ENCODE results near the gene PRKD1. TPM values are rescaled to one million over a fixed set of nuclear protein-coding genes. Genes with fewer than 3 reads are reported as not detected.

The PRKD1 gene
- total RNA-seq, 1 donor from 2014 or later, result 11.8 TPM

DNA sequence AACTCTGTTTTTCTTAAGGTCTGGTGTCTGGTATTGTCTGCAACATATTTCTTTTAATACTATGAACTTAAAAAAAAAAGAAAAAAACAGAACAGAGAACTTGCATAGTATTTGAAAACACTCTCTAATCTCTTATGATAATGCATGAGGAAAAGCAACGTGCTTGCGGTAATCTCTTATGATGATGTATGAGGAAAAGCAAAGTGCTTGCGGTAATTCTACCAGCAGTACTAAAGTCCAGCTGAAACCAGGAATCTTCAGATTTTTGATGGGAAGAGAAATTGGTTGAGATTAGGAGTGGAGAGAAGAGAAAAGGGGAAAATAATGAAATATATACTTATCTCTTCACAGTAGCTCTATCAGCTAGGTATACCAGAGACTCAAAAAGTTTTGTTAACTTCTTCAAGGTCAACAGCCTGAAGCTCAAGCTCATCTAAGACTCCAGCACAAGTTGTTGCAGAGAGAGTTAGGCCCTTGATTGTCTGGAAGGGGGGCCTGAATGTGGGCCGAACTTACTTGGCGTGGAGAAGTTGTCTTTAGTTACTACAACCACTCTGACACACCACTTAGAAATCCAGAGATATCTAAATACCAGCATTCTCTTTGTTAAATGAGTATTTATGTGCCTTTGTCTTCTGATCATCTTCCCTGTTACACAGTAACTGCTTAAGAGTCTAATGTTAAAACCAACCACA, 240.4 kb downstream of the PRKD1 start:
- no peaks in the 10 kb centered on the region for H3K36me3 ChIP-seq
- H3K27me3 ChIP-seq, result no peaks in the 10 kb centered on the region
- intact Hi-C loops (cut with DNase I), result no loop called here
- TF ChIP-seq, protein P1, sequence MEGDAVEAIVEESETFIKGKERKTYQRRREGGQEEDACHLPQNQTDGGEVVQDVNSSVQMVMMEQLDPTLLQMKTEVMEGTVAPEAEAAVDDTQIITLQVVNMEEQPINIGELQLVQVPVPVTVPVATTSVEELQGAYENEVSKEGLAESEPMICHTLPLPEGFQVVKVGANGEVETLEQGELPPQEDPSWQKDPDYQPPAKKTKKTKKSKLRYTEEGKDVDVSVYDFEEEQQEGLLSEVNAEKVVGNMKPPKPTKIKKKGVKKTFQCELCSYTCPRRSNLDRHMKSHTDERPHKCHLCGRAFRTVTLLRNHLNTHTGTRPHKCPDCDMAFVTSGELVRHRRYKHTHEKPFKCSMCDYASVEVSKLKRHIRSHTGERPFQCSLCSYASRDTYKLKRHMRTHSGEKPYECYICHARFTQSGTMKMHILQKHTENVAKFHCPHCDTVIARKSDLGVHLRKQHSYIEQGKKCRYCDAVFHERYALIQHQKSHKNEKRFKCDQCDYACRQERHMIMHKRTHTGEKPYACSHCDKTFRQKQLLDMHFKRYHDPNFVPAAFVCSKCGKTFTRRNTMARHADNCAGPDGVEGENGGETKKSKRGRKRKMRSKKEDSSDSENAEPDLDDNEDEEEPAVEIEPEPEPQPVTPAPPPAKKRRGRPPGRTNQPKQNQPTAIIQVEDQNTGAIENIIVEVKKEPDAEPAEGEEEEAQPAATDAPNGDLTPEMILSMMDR (IDR thresholded peaks at IDR 0.05), result no peak
- TF ChIP-seq POLR2A (IDR thresholded peaks at IDR 0.05), result no peak
- no peak for TF ChIP-seq POLR2AphosphoS5 (IDR thresholded peaks at IDR 0.05; ENCODE audit: insufficient read depth in 1 of 2, low read depth in 1 of 2)
- H3K4me1 ChIP-seq, result no peaks in the 10 kb centered on the region
- no peak overlapping the region for H3K27ac ChIP-seq
- H3K4me3 ChIP-seq, result no peak overlapping the region
- H3K9me3 ChIP-seq, result no peaks in the 10 kb centered on the region
- no peak for DNase-seq (ENCODE audit: extremely low spot score in 2 of 2)

DNA sequence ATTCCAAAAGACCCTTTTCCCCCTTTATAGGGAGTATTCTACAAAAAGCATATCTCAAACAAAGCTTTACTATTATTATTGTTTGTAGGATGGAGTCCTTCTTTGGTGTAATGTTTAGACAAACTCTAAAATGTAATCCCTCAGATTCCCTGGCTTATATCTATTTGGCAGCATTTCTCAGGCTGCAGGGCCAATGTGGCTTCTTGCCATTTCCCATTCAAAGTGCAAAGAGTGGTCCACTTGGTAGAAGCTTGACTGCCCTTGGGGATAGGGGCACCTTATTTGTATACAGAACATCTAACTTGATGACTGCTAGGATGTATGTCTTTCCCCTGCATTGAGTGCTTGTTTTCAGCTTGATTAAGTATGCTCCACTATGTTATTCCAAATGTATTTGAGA, 242.7 kb downstream of the PRKD1 start:
- no peaks in the 10 kb centered on the region for H3K27me3 ChIP-seq
- no peak overlapping the region for H3K27ac ChIP-seq
- intact Hi-C loops (cut with DNase I), result no loop called here
- TF ChIP-seq POLR2AphosphoS5 (IDR thresholded peaks at IDR 0.05; ENCODE audit: insufficient read depth in 1 of 2, low read depth in 1 of 2) (no peak), POLR2A (IDR thresholded peaks at IDR 0.05) (no peak)
- TF ChIP-seq, protein P1 (IDR thresholded peaks at IDR 0.05), result no peak
- no peaks in the 10 kb centered on the region for H3K36me3 ChIP-seq
- no peak overlapping the region for H3K4me3 ChIP-seq
- DNase-seq (ENCODE audit: extremely low spot score in 2 of 2), result no peak
- H3K9me3 ChIP-seq, result no peaks in the 10 kb centered on the region
- no peaks in the 10 kb centered on the region for H3K4me1 ChIP-seq

DNA sequence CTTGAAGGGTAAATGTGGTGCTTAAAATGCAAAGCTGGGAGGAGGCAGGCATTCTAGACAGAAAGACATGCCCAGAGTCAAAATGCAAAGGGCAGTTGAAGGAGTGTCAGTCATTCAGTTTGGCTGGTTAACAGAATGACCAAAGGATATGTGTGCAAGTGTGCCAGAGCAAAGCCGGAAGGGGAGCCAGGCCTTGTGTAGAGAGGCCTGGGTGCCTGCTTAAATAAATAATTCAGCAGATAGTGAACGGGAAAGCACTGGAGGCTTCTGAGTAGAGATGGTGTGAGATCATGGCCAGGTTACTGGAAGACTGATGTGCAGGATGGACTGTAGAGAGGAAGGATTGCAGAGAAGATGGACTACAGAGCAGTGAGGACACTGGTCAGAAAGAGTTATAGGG, 244.9 kb downstream of the PRKD1 start:
- TF ChIP-seq, protein P1 (IDR thresholded peaks at IDR 0.05), result no peak
- no peak for TF ChIP-seq POLR2AphosphoS5 (IDR thresholded peaks at IDR 0.05; ENCODE audit: insufficient read depth in 1 of 2, low read depth in 1 of 2)
- TF ChIP-seq POLR2A (IDR thresholded peaks at IDR 0.05), result no peak
- intact Hi-C loops (cut with DNase I), result no loop called here
- no peaks in the 10 kb centered on the region for H3K36me3 ChIP-seq
- H3K4me1 ChIP-seq, result no peaks in the 10 kb centered on the region
- H3K9me3 ChIP-seq, result no peaks in the 10 kb centered on the region
- no peaks in the 10 kb centered on the region for H3K27me3 ChIP-seq
- H3K4me3 ChIP-seq, result no peak overlapping the region
- DNase-seq (ENCODE audit: extremely low spot score in 2 of 2), result no peak
- H3K27ac ChIP-seq, result no peak overlapping the region

DNA sequence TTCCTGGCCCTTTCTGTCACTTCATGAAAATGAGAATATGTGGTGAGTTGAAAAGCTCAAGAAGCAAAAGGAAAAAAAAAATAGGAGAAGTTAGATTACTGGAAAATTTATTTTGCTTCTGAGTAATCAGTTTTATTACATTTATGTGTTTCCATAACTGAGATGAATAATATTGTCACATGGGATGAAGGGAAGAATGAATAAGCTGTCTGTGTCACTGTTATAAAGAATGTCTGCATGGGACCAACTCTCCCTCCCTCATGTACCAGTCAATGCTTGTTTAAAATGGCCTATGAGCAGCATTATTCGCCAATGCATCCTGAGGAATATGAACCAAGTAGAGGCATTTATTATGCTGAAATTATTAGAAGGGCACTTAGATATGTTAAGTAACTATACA, 246.3 kb downstream of the PRKD1 start:
- DNase-seq (ENCODE audit: extremely low spot score in 2 of 2), result no peak

More for the DNA sequence above, 246.3 kb downstream of the PRKD1 start:
- TF ChIP-seq POLR2A (IDR thresholded peaks at IDR 0.05) (no peak), POLR2AphosphoS5 (IDR thresholded peaks at IDR 0.05; ENCODE audit: insufficient read depth in 1 of 2, low read depth in 1 of 2) (no peak)
- TF ChIP-seq, protein P1 (IDR thresholded peaks at IDR 0.05), result no peak
- Histone ChIP-seq H3K4me1 (no peaks in the 10 kb centered on the region), H3K27ac (no peak overlapping the region), H3K36me3 (no peaks in the 10 kb centered on the region), H3K27me3 (no peaks in the 10 kb centered on the region), H3K4me3 (no peak overlapping the region), H3K9me3 (no peaks in the 10 kb centered on the region)
- intact Hi-C loops (cut with DNase I), result no loop called here
